Parietal lobe (tissue), 2 donors: ENCODE data around the gene DCANP1. TPM values are rescaled to one million over a fixed set of nuclear protein-coding genes. Genes with fewer than 3 reads are reported as not detected.

Experiments
- small RNA-seq: library from RNA; depleted of rRNA; stranded (forward); fragments of <200 nt; gene quantifications from one replicate; pipeline ENCODE3, GENCODE V24; 2014; ENCODE audit warnings: low replicate concordance
- total RNA-seq: library from RNA; depleted of rRNA; stranded (reverse); fragments of >200 nt; gene quantifications from one replicate; pipeline ENCODE4 v1.2.3, GENCODE V29; 2014

DCANP1 gene, protein sequence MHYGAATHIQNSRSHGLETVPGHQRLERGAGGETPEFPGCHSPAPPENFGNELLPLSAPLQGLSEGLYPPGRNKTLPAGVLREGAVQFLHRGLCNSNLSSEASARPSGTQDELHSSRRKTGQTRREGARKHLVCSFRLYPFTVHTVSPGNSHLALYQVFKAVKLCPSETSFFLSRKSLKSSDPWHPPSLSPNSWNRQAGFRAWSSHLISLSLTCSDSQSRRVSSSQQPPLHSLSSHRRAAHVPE
- total RNA-seq: not detected

GRCh38 chr5:135447298-135447929 is at the start of gene DCANP1:
Gene DCANP1 (minus strand): TSS chr5:135447348. CDS start chr5:135447108, 240 bp downstream.

GRCh38 chr5:135452321-135453030 is 5.3 kb upstream of the DCANP1 start, which contains the start of gene TIFAB:
Gene TIFAB (minus strand): TSS chr5:135452351. CDS start chr5:135449939, 2,412 bp downstream.

GRCh38 chr5:135398855-135399793 is 48.0 kb downstream of the DCANP1 start, which contains the start of gene MACROH2A1:
Gene MACROH2A1 (minus strand): TSS chr5:135399231. CDS start chr5:135389093, 10,138 bp downstream.

Small RNA genes within 50 kb of the gene (small RNA-seq; reads per million reads assigned to genes)
- gene DCANP1: not detected

Other genes with a start within 250 kb of the DCANP1 start
- gene MACROH2A1, start 48.1 kb downstream of the DCANP1 start, total RNA-seq: 213 TPM
- not detected for gene TIFAB, start 5.0 kb upstream of the DCANP1 start, total RNA-seq
- gene NEUROG1, start 88.6 kb upstream of the DCANP1 start, total RNA-seq: 1.6 TPM
- gene CXCL14, start 131.6 kb upstream of the DCANP1 start, total RNA-seq: 7.8 TPM